H1 (cell line): ENCODE data around the gene ING5. TPM values are rescaled to one million over a fixed set of nuclear protein-coding genes. Genes with fewer than 3 reads are reported as not detected.

Experiments
- CTCF ChIA-PET: fragments of 300-600 bp; sonication (Branson Sonifier 250); formaldehyde crosslinking; loops from one replicate; lab custom pipeline; 2021; ENCODE audit not compliant: partially characterized antibody; lab: Charles Lee
- POLR2A ChIA-PET: fragments of 300-600 bp; sonication (Branson Sonifier 250); formaldehyde crosslinking; loops from one replicate; lab custom pipeline; 2021; ENCODE audit warnings: inconsistent platforms; ENCODE audit not compliant: partially characterized antibody; lab: Charles Lee
- DNase-seq, 2 experiments: peaks; one replicate each; pipeline versions ENCODE4 v3.0.0 to v3.0.0-alpha.2; 2010 to 2022; ENCODE audit warnings: low spot score in 2 of 2, low read depth in 1 of 2, mixed read lengths in 1 of 2
- FAIRE-seq: peaks from 2 replicates; lab custom pipeline; 2011; peaks lifted over from hg19 to GRCh38; lab: Jason Lieb, UNC
- H2AFZ ChIP-seq: 2 replicates; pipeline ENCODE4 v1.8.1; 2012; ENCODE audit warnings: low read length, inconsistent platforms
- H2AK5ac ChIP-seq: 2 replicates; pipeline ENCODE4 v1.6.1; 2013; ENCODE audit warnings: low read depth, low read length
- H2BK120ac ChIP-seq: replicated peaks from 2 replicates; pipeline ENCODE3; 2013; ENCODE audit warnings: low read depth, low read length, inconsistent platforms
- H2BK12ac ChIP-seq: 2 replicates; pipeline ENCODE4 v1.6.1; 2013; ENCODE audit warnings: low read depth, low read length
- H2BK15ac ChIP-seq: 2 replicates; pipeline ENCODE4 v1.6.1; 2013; ENCODE audit warnings: low read length
- H2BK20ac ChIP-seq: 2 replicates; pipeline ENCODE4 v1.6.1; 2013; ENCODE audit warnings: low read length
- H2BK5ac ChIP-seq: 2 replicates; pipeline ENCODE4 v1.6.1; 2013; ENCODE audit warnings: low read depth, low read length
- H3K14ac ChIP-seq: 2 replicates; pipeline ENCODE4 v1.6.1; 2013; ENCODE audit warnings: inconsistent platforms; ENCODE audit not compliant: insufficient read length
- H3K18ac ChIP-seq: 2 replicates; pipeline ENCODE4 v1.6.1; 2013; ENCODE audit warnings: low read length; ENCODE audit errors: extremely low read depth
- H3K23ac ChIP-seq: 2 replicates; pipeline ENCODE4 v1.6.1; 2013; ENCODE audit warnings: inconsistent platforms; ENCODE audit not compliant: insufficient read length
- H3K23me2 ChIP-seq: 2 replicates; pipeline ENCODE4 v1.6.1; 2013; ENCODE audit warnings: low read depth, low read length
- H3K27ac ChIP-seq: 2 replicates; pipeline ENCODE4 v1.6.1; 2011; ENCODE audit warnings: low read depth, low read length, inconsistent platforms
- H3K27me3 ChIP-seq, 4 experiments: replicated peaks in 1 of 4; 1 replicate in 1 of 4; 2 replicates in 3 of 4; pipeline versions ENCODE4 v1.6.1 to v1.8.1; 2011 to 2013; ENCODE audit warnings: low read length in 3 of 4, mild to moderate bottlenecking in 3 of 4, inconsistent platforms in 2 of 4, mixed read lengths in 2 of 4, moderate library complexity in 1 of 4; ENCODE audit not compliant: control insufficient read depth in 3 of 4, insufficient read depth in 3 of 4; ENCODE audit errors: extremely low read depth in 1 of 4
- H3K36me3 ChIP-seq, 4 experiments: 2 replicates each; pipeline versions ENCODE4 v1.6.1 to v1.8.1; 2011 to 2013; ENCODE audit warnings: mild to moderate bottlenecking in 4 of 4, low read length in 3 of 4, moderate library complexity in 2 of 4, control low read depth in 1 of 4, inconsistent platforms in 1 of 4; ENCODE audit not compliant: insufficient read depth in 4 of 4, control insufficient read depth in 2 of 4
- H3K4ac ChIP-seq: replicated peaks from 2 replicates; pipeline ENCODE3; 2013; ENCODE audit warnings: low read length, low read depth, mixed read lengths, inconsistent platforms; ENCODE audit not compliant: insufficient read length
- H3K4me1 ChIP-seq, 4 experiments: replicated peaks in 1 of 4; 1 replicate in 1 of 4; 2 replicates in 3 of 4; pipeline versions ENCODE4 v1.6.1 to v1.8.1; 2011 to 2013; ENCODE audit warnings: low read length in 3 of 4, inconsistent platforms in 2 of 4, mixed read lengths in 1 of 4; ENCODE audit not compliant: insufficient read depth in 4 of 4, control insufficient read depth in 3 of 4
- H3K4me2 ChIP-seq, 2 experiments: 2 replicates each; pipeline versions ENCODE4 v1.6.1 to v1.8.1; 2011 to 2013; ENCODE audit warnings: low read depth in 2 of 2, low read length in 2 of 2, control low read depth in 1 of 2, inconsistent platforms in 1 of 2, mild to moderate bottlenecking in 1 of 2; ENCODE audit not compliant: insufficient read depth in 1 of 2
- H3K4me3 ChIP-seq, 4 experiments: fragments of 200-600, 300-600 bp in 1 of 4; sonication (generic), shearing (Covaris generic), sonication (Bioruptor Twin) in 1 of 4; 2 replicates each; pipeline versions ENCODE4 v1.5.1 to v1.8.1; 2011 to 2016; ENCODE audit warnings: low read length in 4 of 4, low read depth in 3 of 4, control low read depth in 2 of 4, inconsistent platforms in 2 of 4, mild to moderate bottlenecking in 2 of 4, mixed read lengths in 1 of 4, moderate library complexity in 1 of 4; ENCODE audit not compliant: insufficient read depth in 2 of 4; ENCODE audit errors: extremely low read depth in 1 of 4
- H3K56ac ChIP-seq: replicated peaks from 2 replicates; pipeline ENCODE3; 2013; ENCODE audit warnings: low read depth, mild to moderate bottlenecking, mixed read lengths, low read length, inconsistent platforms; ENCODE audit not compliant: insufficient read length
- H3K79me1 ChIP-seq: 2 replicates; pipeline ENCODE4 v1.6.1; 2013; ENCODE audit warnings: low read depth, low read length, control low read depth
- H3K79me2 ChIP-seq, 2 experiments: 2 replicates each; pipeline versions ENCODE4 v1.6.1 to v1.8.1; 2012 to 2013; ENCODE audit warnings: low read length in 2 of 2, mild to moderate bottlenecking in 2 of 2, inconsistent platforms in 1 of 2; ENCODE audit not compliant: insufficient read depth in 2 of 2, control insufficient read depth in 1 of 2
- H3K9ac ChIP-seq, 4 experiments: replicated peaks in 1 of 4; 1 replicate in 1 of 4; 2 replicates in 3 of 4; pipeline versions ENCODE4 v1.6.1 to v1.8.1; 2011 to 2013; ENCODE audit warnings: low read depth in 3 of 4, low read length in 3 of 4, control low read depth in 2 of 4, mild to moderate bottlenecking in 2 of 4, moderate library complexity in 2 of 4, inconsistent platforms in 1 of 4; ENCODE audit errors: extremely low read depth in 1 of 4
- H3K9me3 ChIP-seq, 2 experiments: 2 replicates each; pipeline versions ENCODE4 v1.6.1 to v1.8.1; 2012 to 2013; ENCODE audit warnings: mild to moderate bottlenecking in 2 of 2, moderate library complexity in 2 of 2, control low read depth in 1 of 2, inconsistent platforms in 1 of 2, low read depth in 1 of 2, low read length in 1 of 2, mixed read lengths in 1 of 2; ENCODE audit not compliant: insufficient read depth in 2 of 2
- H4K20me1 ChIP-seq, 2 experiments: replicated peaks in 1 of 2; 2 replicates each; pipeline versions ENCODE3 to v1.8.1; 2011 to 2013; ENCODE audit warnings: inconsistent platforms in 2 of 2, low read length in 2 of 2, mild to moderate bottlenecking in 1 of 2; ENCODE audit not compliant: insufficient read depth in 2 of 2, control insufficient read depth in 1 of 2
- H4K5ac ChIP-seq: 2 replicates; pipeline ENCODE4 v1.6.1; 2013; ENCODE audit warnings: low read length, low read depth, mixed read lengths, inconsistent platforms; ENCODE audit not compliant: insufficient read length
- H4K8ac ChIP-seq: 2 replicates; pipeline ENCODE4 v1.8.0; 2013; ENCODE audit warnings: mild to moderate bottlenecking, moderate library complexity, low read length, inconsistent platforms; ENCODE audit not compliant: insufficient read depth; ENCODE audit errors: extremely low read depth
- H4K91ac ChIP-seq: replicated peaks from 2 replicates; pipeline ENCODE3; 2013; ENCODE audit warnings: low read length, mixed read lengths, inconsistent platforms; ENCODE audit not compliant: insufficient read length
- E2F6 ChIP-seq: IDR thresholded peaks from 2 replicates; pipeline ENCODE4 v1.6.1; 2012; ENCODE audit warnings: inconsistent platforms
- HDAC6 ChIP-seq: IDR thresholded peaks from one replicate; pipeline ENCODE4 v1.7.1; 2012; ENCODE audit warnings: low read depth, mild to moderate bottlenecking, inconsistent platforms, low read length, moderate library complexity
- RNF2 ChIP-seq: fragments of 200-900, 300-1000 bp; sonication (generic); IDR thresholded peaks from 2 replicates; pipeline ENCODE4 v1.7.1; 2016; ENCODE audit warnings: borderline replicate concordance, low read depth, mild to moderate bottlenecking, antibody characterized with exemption, low read length; ENCODE audit not compliant: poor library complexity, severe bottlenecking; ENCODE audit errors: missing control alignments
- TBP ChIP-seq: IDR thresholded peaks from 2 replicates; pipeline ENCODE4 v1.6.1; 2011; ENCODE audit warnings: low read depth, low read length, improper control_type of control experiment
- WGBS, 2 experiments: shearing (Covaris generic) in 1 of 2; methylation state at CpG; one replicate each; pipeline versions ENCODE4 v1.1.6 to v1.1.7; 2013 to 2015; ENCODE audit warnings: low lambda C conversion rate in 2 of 2, mixed read lengths in 2 of 2, inconsistent platforms in 1 of 2, low coverage in 1 of 2, missing lambda C conversion rate in 1 of 2; ENCODE audit not compliant: insufficient replicate concordance in 2 of 2, insufficient coverage in 1 of 2, insufficient read length in 1 of 2; ENCODE audit errors: extremely low coverage in 1 of 2, missing lambda C conversion rate in 1 of 2; 5-methylcytosine and 5-hydroxymethylcytosine counted together
- polyA plus RNA-seq, 7 experiments: library from polyadenylated mRNA; depleted of rRNA in 3 of 7; stranded (reverse) in 5 of 7; unstranded in 2 of 7; fragments of >200 nt in 5 of 7; fragments of 200-250 nt in 2 of 7; gene quantifications; 1 replicate in 5 of 7; 2 replicates in 1 of 7; 4 replicates in 1 of 7; pipeline versions ENCODE4 v1.2.1 to v1.2.3, GENCODE V29; 2011 to 2013; ENCODE audit warnings: missing spikeins in 2 of 7, mixed read lengths in 2 of 7
- total RNA-seq: library from RNA; stranded (reverse); fragmentation: NEBNext Ultra II Directional; extraction: Animal tissue kit (Norgen Biotek cat#: 25700); gene quantifications from 2 replicates; pipeline ENCODE4 v1.2.1, GENCODE V29; 2021

The ING5 gene
- total and polyA plus RNA-seq, 2 of the 8 experiments (the other 6 are each of a cell fraction or from before 2014, with no cell fraction given) = 41.5 to 47.4 TPM

DNA sequence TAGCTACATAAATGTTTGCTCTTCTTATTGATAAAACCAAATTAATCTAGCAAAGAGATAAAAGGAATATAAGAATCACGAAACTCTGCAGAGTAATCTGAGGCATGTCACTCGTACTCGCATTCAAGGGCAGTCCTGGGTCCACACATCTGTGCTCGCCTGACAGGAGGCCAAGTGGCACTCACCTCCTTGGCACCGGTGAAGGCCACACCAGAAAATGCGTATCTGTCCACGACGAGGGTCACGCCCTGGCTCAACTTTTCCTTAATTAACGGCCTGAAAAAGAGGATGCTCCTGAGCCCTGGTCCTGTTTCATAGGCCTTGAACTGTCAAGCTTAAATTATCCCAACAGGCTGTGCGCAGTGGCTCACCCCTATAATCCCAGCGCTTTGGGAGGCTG is 21.8 kb upstream of the ING5 start:
- ChIA-PET POLR2A (interaction anchor here (0.7 to 20.2 kb wide), 7 partner anchors 8 to 26 kb away, joined by 3 to 265 read pairs (median 3); partner anchors contain the start of gene ING5), CTCF (interaction anchor here (0.6 to 1.2 kb wide), 4 partner anchors 21 to 90 kb away, joined by 3 to 4 read pairs (median 3); no protein-coding TSS in a partner anchor)
- no peak overlapping the region for H3K56ac ChIP-seq
- no peak overlapping the region for H4K5ac ChIP-seq
- H3K9me3 ChIP-seq = no peaks in the 10 kb centered on the region
- no peak overlapping the region for H3K14ac ChIP-seq
- FAIRE-seq = no peak
- H4K8ac ChIP-seq = no peak overlapping the region
- H3K27ac ChIP-seq = no peak overlapping the region
- WGBS, 2 experiments = 92% methylated on average over 12 of the region's 12 CpGs; no CpG with 5 or more reads in 1 of the 2 experiments
- no peak overlapping the region for H3K9ac ChIP-seq
- no peak overlapping the region for H3K4ac ChIP-seq
- H3K27me3 ChIP-seq = no peaks in the 10 kb centered on the region
- no peak for DNase-seq
- no peak overlapping the region for H2BK5ac ChIP-seq
- H3K4me2 ChIP-seq = no peak overlapping the region
- no peak overlapping the region for H2AFZ ChIP-seq
- no peak overlapping the region for H3K23ac ChIP-seq
- H3K36me3 ChIP-seq = peaks cover 16 to 60% (median 34%) of the 10 kb centered on the region in 4 experiments; a peak in 7 of 8 replicates
- H4K20me1 ChIP-seq = peaks cover 7 to 21% of the 10 kb centered on the region in 2 experiments
- no peaks in the 10 kb centered on the region for H3K4me1 ChIP-seq
- no peaks in the 10 kb centered on the region for H3K23me2 ChIP-seq
- no peak overlapping the region for H2BK15ac ChIP-seq
- no peak overlapping the region for H3K18ac ChIP-seq
- TF ChIP-seq HDAC6 (no peak), RNF2 (no peak), E2F6 (no peak), TBP (no peak)
- no peak overlapping the region for H2AK5ac ChIP-seq
- no peak overlapping the region for H3K4me3 ChIP-seq
- H2BK120ac ChIP-seq = no peak overlapping the region
- no peak overlapping the region for H2BK12ac ChIP-seq
- H2BK20ac ChIP-seq = no peak overlapping the region
- no peak overlapping the region for H4K91ac ChIP-seq
- H3K79me1 ChIP-seq = peaks cover 3% of the 10 kb centered on the region; the same call in 1 of the 2 replicates
- peaks cover 0 to 7% of the 10 kb centered on the region in 2 experiments; a peak in 1 of 4 replicates for H3K79me2 ChIP-seq
